Measurements from ENCODE around the gene RHOT2. TPM values are rescaled to one million over a fixed set of nuclear protein-coding genes. Genes with fewer than 3 reads are reported as not detected.

RHOT2 gene
- total RNA-seq, 1 experiment from 2014 or later = 143 TPM

GRCh38 chr16:626787-627453, 41.0 kb upstream of the RHOT2 start:
- Histone ChIP-seq H3K4me1 (replicated peaks; ENCODE audit: insufficient read depth) (peaks cover 24% of the 10 kb centered on the region), H3K36me3 (ENCODE audit: low read depth) (no peaks in the 10 kb centered on the region), H3K9me3 (ENCODE audit: insufficient read depth, low read depth) (no peaks in the 10 kb centered on the region), H3K27ac (peak overlapping the region; percentile 76), H3K9me2 (ENCODE audit: insufficient read depth) (no peaks in the 10 kb centered on the region), H3K4me3 (no peak overlapping the region), H3K4me2 (peak overlapping the region; percentile 60), H2AFZ (no peak overlapping the region), H3F3A (ENCODE audit: insufficient read depth, low read depth) (peaks cover 41% of the 10 kb centered on the region; the same call in 1 of the 2 replicates), H3K79me2 (ENCODE audit: low read depth) (no peaks in the 10 kb centered on the region), H4K20me1 (ENCODE audit: insufficient read depth) (0 out of 2 replicates have a peak, but pooled peaks cover 12% of the 10 kb centered on the region), H3K27me3 (ENCODE audit: insufficient read depth, low read depth) (no peaks in the 10 kb centered on the region)
- intact Hi-C loops (cut with micrococcal nuclease; ENCODE audit: unreplicated experiment) = loop anchor here (1.0 to 5.0 kb wide), 2 partner anchors 34 to 40 kb away; partner anchors contain the start of gene RHOT2
- TF ChIP-seq EZH2 (IDR thresholded peaks at IDR 0.05; ENCODE audit: low read depth) (no peak), CTCF (conservative IDR thresholded peaks at IDR 0.05) (no peak)
- ChIA-PET POLR2A (ENCODE audit: unreplicated experiment) (interaction anchor here (0.5 to 0.6 kb wide), 3 partner anchors 16 to 1266 kb away, joined by 3 to 4 read pairs (median 3); partner anchors contain the start of gene AXIN1), CTCF (interaction anchor here (0.5 kb wide), 1 partner anchor 224 kb away, joined by 3 read pairs; no protein-coding TSS in a partner anchor)
- no TSS peak for BruUV-seq (replicated peaks)
- DNase-seq = peak; percentile 87 to 94

GRCh38 chr16:627454-628239, 40.3 kb upstream of the RHOT2 start:
- H3K4me2 ChIP-seq = peak overlapping the region; percentile 60
- H3F3A ChIP-seq (ENCODE audit: insufficient read depth, low read depth) = peaks cover 40% of the 10 kb centered on the region; the same call in 1 of the 2 replicates
- 0 out of 2 replicates have a peak, but pooled peaks cover 12% of the 10 kb centered on the region for H4K20me1 ChIP-seq (ENCODE audit: insufficient read depth)
- no peak overlapping the region; the same call in 1 of the 2 replicates for H3K27ac ChIP-seq
- TF ChIP-seq EZH2 (IDR thresholded peaks at IDR 0.05; ENCODE audit: low read depth) = no peak
- no peak for TF ChIP-seq CTCF (conservative IDR thresholded peaks at IDR 0.05)
- intact Hi-C loops (cut with micrococcal nuclease; ENCODE audit: unreplicated experiment) = loop anchor here (1.0 to 5.0 kb wide), 2 partner anchors 34 to 40 kb away; partner anchors contain the start of gene RHOT2
- no peaks in the 10 kb centered on the region for H3K9me2 ChIP-seq (ENCODE audit: insufficient read depth)
- POLR2A ChIA-PET (ENCODE audit: unreplicated experiment) = interaction anchor here (0.5 kb wide), 2 partner anchors 15 to 1265 kb away, joined by 3 to 4 read pairs; no protein-coding TSS in a partner anchor
- H2AFZ ChIP-seq = no peak overlapping the region
- no TSS peak for BruUV-seq (replicated peaks)
- no peaks in the 10 kb centered on the region for H3K27me3 ChIP-seq (ENCODE audit: insufficient read depth, low read depth)
- DNase-seq = peak in 1 of 2 experiments; percentile 89
- H3K9me3 ChIP-seq (ENCODE audit: insufficient read depth, low read depth) = no peaks in the 10 kb centered on the region
- peaks cover 24% of the 10 kb centered on the region for H3K4me1 ChIP-seq (replicated peaks; ENCODE audit: insufficient read depth)
- no peaks in the 10 kb centered on the region for H3K79me2 ChIP-seq (ENCODE audit: low read depth)
- no peak overlapping the region for H3K4me3 ChIP-seq
- CTCF ChIA-PET = interaction anchor here (0.5 kb wide), 1 partner anchor 225 kb away, joined by 3 read pairs; no protein-coding TSS in a partner anchor
- H3K36me3 ChIP-seq (ENCODE audit: low read depth) = no peaks in the 10 kb centered on the region

Measured in PC-9 (cell line).